Right lobe of liver (tissue), 4 donors: ENCODE measurements around the gene GATB.

Experiments used
- CTCF ChIP-seq, 4 donors: fragments of 200-600 bp in 3 of 4; fragments of 450-650 bp in 1 of 4; IDR thresholded peaks; one replicate each; pipeline versions ENCODE4 v1.5.1 to v1.8.0; 2016 to 2022; ENCODE audit warnings: antibody characterized with exemption in 4 of 4, mild to moderate bottlenecking in 2 of 4
- POLR2A ChIP-seq: fragments of 450-650 bp; IDR thresholded peaks from one replicate; pipeline ENCODE4 v1.6.1; 2017; ENCODE audit warnings: antibody characterized with exemption, mild to moderate bottlenecking
- donor health status: DM: no; HTN: no; CAD: no.
- donor health status: DM: no; HTN: no; CAD: no.
- donor health status: DM: no; HTN: yes; CAD: no.

GRCh38 chr4:151786158-151786495, 25.3 kb upstream of the GATB start:
- no peak for TF ChIP-seq CTCF (IDR thresholded peaks at IDR 0.05)
- no peak for TF ChIP-seq POLR2A
